HT1080 (cell line): Measurements from ENCODE around the gene LRP1B. TPM values are rescaled to one million over a fixed set of nuclear protein-coding genes. Genes with fewer than 3 reads are reported as not detected.

Source experiments
- DNase-seq: peaks from one replicate; pipeline ENCODE4 v3.0.0-alpha.2; 2015; ENCODE audit warnings: low read depth
- total RNA-seq: library from RNA; depleted of rRNA; stranded (reverse); fragments of >200 nt; shearing (Covaris generic); gene quantifications from 2 replicates; pipeline ENCODE4 v1.2.3, GENCODE V29; 2014

Gene LRP1B
- total RNA-seq, 1 experiment from 2014 or later, result 0.05 TPM

DNA sequence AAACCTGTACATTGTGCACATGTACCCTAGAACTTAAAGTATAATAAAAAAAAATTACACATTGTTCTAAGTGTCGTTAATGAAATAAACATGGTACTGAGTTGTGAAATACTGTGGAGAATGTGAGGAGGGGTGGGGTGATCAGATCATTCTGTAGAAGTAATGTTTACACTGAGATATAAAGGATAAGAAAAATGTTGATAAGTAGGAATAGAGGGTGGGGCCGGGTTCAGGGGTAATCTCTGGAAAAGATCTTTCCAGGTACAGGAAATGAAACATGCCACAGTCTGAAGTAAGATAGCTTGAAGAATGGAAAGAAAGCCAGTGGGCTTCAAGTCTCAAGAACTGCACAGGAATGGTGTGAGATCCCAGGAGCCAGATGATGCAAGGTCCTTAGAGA, 1482.4 kb downstream of the LRP1B start:
- DNase-seq, result no peak

- peak; percentile 15 for DNase-seq
Observed at GRCh38 chr2:140643761-140644187, 1487.0 kb downstream of the LRP1B start.

DNA sequence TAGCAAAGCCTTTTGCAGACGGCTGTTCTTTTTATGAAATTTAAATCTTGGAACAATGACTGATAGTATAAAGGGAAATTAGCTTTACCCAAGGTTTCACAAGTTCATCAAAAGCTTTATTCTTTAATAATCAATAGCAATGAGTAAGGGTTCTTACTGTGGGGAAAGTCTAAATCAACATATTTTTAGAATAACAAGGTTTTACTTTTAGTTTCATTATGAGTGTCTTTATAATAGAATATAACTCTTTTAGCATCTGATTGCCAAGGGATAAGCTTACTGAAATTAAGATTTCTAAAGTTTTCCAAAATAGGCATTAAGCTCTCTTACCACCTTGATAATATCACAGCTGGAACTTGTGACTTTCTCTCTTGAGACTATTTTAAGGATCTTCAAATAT, 1489.7 kb downstream of the LRP1B start:
- no peak for DNase-seq

GRCh38 chr2:140639628-140640027, 1491.2 kb downstream of the LRP1B start:
- no peak for DNase-seq

DNA sequence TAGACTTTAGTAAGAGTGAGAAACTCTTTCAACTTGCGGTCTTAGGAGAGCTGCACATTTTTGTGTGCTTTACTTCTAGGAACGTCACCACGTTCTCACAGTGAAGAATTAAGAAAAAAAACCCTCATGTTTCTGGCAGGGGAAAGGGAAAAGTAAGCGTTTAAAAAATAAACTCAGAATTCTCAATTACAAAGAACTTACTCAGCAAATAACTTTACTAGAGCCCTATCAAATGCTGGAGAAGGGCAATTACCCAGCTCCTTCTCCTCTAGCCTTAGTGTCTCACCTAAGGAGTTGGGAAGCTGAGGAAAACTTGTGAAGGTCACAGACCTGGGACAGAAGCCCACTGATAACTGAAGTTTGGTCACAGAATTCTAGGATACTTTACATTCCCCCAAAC, 1500.3 kb downstream of the LRP1B start:
- no peak for DNase-seq

GRCh38 chr2:140627885-140628284, 1502.9 kb downstream of the LRP1B start:
- no peak for DNase-seq

- peak; percentile 12 for DNase-seq
Observed at GRCh38 chr2:140627136-140627535, 1503.7 kb downstream of the LRP1B start.

GRCh38 chr2:140624200-140624599, 1506.6 kb downstream of the LRP1B start:
- DNase-seq, result no peak

GRCh38 chr2:140621583-140622362, 1509.0 kb downstream of the LRP1B start:
- no peak for DNase-seq

GRCh38 chr2:140604788-140605187, 1526.0 kb downstream of the LRP1B start:
- DNase-seq, result no peak

DNA sequence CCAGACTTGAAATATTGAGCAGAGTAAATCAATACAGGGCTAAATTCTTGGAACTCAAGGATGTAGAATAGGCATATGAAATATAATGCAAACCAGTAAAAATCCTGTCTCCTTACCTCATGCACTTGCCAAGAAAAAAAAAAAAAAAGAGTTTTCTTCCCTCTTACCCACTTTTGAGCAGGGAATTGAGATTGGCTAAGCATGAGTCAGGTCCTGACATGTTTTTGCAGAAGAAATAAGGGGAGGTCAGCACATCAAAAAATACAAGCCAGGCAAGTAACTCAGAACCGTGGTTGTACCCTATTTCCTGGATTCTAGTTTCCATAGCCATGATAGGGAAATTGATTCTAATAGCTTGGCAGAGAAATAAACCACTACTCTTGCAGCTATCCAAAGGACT, 1526.7 kb downstream of the LRP1B start:
- peak; percentile 27 for DNase-seq

- DNase-seq, result no peak
Observed at GRCh38 chr2:140603416-140603815, 1527.4 kb downstream of the LRP1B start.

GRCh38 chr2:140601801-140602200, 1529.0 kb downstream of the LRP1B start:
- DNase-seq, result no peak

- no peak for DNase-seq
Observed at GRCh38 chr2:140601342-140601741, 1529.5 kb downstream of the LRP1B start.

- DNase-seq, result peak; percentile 80
Observed at GRCh38 chr2:140600116-140600515, 1530.7 kb downstream of the LRP1B start.

- DNase-seq, result no peak
Observed at GRCh38 chr2:140597836-140598235, 1533.0 kb downstream of the LRP1B start.

DNA sequence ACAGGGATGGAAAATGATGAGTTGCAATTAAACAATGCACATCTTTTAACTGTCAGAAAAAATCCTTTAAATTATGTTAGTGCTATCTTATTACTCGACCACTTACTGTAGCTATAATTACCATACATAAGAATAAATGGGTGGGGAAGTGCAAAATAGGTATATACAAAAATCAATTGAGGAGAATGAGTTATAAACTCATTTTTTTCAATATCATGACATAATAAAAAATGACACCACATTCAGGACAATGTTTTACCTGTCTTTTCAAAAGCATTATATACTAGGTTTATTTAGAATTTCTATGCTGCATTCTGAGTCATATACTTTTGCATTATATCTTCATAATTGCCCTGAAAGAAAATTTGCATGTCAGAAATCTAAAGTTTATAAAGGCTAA, 1533.6 kb downstream of the LRP1B start:
- DNase-seq, result no peak

GRCh38 chr2:140596447-140596846, 1534.4 kb downstream of the LRP1B start:
- no peak for DNase-seq

- DNase-seq, result no peak
Observed at GRCh38 chr2:140595107-140595506, 1535.7 kb downstream of the LRP1B start.

- DNase-seq, result no peak
Observed at GRCh38 chr2:140593132-140593531, 1537.7 kb downstream of the LRP1B start.

GRCh38 chr2:140589696-140590095, 1541.1 kb downstream of the LRP1B start:
- DNase-seq, result no peak

GRCh38 chr2:140589273-140589672, 1541.5 kb downstream of the LRP1B start:
- peak; percentile 9 for DNase-seq

- peak; percentile 50 for DNase-seq
Observed at GRCh38 chr2:140586379-140586778, 1544.4 kb downstream of the LRP1B start.
